A673 (cell line): Measurements from ENCODE around the gene ARHGEF1.

Experiments
- EZH2 ChIP-seq: fragments of 200-600 bp; sonication (generic); IDR thresholded peaks from 2 replicates; pipeline ENCODE4 v1.6.1; 2017; ENCODE audit warnings: borderline replicate concordance, low read depth, mild to moderate bottlenecking, mixed read lengths, antibody characterized with exemption, low read length; ENCODE audit not compliant: poor library complexity, severe bottlenecking
- TF ChIP-seq, protein P1 (sequence below): fragments of 300-800, 200-600 bp; sonication (generic); conservative IDR thresholded peaks from 2 replicates; pipeline ENCODE4 v1.5.1; 2017; ENCODE audit warnings: low read depth, mild to moderate bottlenecking, antibody characterized with exemption, low read length, moderate library complexity, mixed read lengths

DNA sequence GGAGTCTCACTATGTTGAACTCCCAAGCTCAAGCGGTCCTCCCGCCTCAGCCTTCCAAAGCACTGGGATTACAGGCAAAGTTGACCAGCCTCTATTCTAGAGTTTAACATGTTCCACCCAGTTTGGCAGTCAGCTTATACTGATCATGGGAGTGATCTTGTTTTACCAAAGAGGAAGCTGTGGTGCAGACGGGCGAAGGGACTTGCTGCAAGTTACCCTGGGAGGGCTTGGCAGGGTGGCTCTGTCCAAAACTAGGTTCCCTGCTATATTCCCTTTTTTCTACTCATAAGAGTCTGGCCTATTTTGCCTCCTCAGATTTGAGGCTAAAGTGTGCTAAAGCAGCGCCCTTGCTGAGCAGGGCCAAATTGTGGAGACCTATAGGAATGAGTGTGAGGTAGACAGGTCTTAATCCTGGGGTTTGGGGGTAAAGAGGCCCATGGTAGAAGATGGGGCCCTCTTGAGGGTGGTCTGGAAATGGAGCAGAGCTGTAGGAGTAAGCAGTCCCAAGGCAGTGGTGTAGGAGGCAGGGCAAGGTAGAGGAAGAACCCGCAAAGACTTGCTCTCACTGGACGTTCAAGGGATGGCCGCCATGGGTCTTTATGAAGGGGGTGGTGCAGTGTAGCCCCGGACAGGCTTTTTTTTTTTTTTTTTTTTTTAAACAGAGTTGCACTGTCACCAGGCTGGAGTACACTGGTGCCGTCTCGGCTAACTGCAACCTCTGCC lies 19.6 kb upstream of the ARHGEF1 start:
- TF ChIP-seq, protein P1, sequence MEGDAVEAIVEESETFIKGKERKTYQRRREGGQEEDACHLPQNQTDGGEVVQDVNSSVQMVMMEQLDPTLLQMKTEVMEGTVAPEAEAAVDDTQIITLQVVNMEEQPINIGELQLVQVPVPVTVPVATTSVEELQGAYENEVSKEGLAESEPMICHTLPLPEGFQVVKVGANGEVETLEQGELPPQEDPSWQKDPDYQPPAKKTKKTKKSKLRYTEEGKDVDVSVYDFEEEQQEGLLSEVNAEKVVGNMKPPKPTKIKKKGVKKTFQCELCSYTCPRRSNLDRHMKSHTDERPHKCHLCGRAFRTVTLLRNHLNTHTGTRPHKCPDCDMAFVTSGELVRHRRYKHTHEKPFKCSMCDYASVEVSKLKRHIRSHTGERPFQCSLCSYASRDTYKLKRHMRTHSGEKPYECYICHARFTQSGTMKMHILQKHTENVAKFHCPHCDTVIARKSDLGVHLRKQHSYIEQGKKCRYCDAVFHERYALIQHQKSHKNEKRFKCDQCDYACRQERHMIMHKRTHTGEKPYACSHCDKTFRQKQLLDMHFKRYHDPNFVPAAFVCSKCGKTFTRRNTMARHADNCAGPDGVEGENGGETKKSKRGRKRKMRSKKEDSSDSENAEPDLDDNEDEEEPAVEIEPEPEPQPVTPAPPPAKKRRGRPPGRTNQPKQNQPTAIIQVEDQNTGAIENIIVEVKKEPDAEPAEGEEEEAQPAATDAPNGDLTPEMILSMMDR = no peak
- TF ChIP-seq EZH2 = no peak
